HG02642 (cell line): ENCODE measurements around the gene SESTD1.
"Not testable (repeated sequence)": the region's sequence is repeated elsewhere in the genome, so short reads cannot be mapped to it uniquely, and the experiment has no call there.

Source experiments
- ATAC-seq: cut with Tn5 transposase; IDR thresholded peaks from one replicate; pipeline ENCODE4 v1.9.1; 2021; ENCODE audit warnings: mild to moderate bottlenecking; ENCODE audit not compliant: unreplicated experiment, poor library complexity

Gene SESTD1

DNA sequence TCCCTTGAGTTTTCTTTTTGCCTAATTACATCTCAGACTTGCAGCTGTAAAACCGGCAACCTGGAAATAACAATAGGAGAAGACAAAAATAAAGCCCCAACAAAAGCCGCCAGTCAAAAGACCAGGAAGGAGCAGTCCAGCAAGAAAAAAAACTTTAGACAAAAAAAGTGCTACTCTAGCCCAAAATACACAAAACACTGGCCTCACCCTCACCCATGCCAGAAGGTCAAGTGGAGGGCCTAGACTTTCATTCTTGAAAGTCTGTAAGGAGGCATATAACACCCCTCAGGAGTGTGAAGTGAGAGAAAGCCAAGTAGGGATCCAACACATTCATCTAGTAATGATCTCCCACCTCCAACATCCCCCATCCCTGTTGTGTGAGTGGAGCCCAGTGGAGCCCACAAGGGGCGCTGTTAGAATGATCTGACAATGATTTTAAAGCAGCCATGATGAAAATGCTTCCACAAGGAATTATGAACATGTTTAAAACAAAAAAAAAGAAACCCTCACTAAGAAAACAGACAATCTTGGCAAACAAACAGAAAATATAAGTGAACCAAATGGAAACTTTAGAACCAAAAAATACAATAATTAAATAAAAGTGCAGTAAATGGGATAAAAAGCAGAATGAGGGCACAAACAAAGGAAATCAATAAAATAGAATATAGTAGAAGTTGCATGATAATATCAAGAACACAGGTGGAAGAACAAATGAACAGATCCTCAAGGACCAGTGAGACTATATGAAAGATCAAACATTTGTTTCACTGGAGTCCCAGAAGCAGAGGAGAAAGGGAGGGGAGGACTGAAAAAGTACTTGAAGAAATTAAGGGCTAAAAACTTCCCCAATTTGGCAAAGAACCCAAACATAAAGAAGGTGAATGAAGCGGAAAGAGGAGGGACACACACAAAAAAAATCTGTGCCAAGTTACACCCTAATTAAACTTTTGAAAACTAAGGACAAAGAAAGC, 23.9 kb downstream of the SESTD1 start:
- no peak for ATAC-seq

DNA sequence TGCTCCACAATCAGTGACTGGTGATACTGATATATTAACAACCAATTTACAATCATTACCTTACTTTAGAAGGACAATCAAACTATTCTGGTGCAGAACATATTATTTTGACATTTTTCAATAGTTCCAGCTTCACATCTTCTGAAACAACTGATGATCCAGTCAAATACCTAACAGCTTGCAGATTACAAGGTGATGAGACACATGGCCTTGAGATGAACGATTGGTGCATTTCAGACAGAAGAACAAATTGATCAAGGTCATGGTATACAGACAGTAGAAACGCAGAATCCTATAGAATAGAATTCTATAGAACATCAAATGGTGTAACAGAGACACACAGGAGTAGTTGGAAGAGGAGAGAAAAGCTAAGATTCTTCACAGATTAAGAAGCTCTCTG, 24.8 kb downstream of the SESTD1 start:
- no peak for ATAC-seq

DNA sequence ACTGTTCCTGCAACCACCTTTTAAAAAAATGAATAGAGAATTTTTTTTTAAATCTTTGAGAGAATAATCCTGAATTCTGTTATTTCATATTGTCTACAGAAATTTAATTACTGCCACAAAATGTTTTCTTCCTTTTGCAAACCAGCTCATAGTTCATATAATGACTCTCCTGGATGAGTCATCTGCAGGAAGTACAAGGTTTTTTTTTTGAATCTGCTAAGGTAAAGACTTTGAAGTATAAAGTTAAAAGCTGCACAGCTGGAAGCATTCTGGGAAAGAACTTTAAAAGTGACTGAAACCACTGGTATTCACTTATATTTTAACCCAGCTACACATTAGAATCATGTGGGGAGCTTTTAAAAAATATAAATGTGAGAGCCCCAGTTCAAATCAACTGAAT, 25.4 kb downstream of the SESTD1 start:
- peak; percentile 72 for ATAC-seq

DNA sequence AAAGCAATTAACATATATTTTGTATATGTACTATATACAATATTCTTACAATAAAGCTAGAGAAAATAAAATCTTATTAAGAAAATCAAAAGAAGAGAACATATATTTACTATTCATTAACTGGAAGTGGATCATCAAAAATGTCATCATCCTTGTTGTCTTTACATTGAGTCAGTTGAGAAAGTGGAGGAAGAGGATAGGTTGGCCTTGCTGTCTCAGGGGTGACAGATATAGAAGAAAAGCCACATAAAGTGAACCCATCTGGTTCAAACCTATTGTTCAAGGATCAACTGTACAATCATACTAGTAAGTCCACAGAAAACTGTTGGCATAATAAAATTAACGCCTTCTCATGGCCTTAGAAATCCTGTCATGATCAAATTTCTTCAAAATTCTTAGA, 26.6 kb downstream of the SESTD1 start:
- no peak for ATAC-seq

DNA sequence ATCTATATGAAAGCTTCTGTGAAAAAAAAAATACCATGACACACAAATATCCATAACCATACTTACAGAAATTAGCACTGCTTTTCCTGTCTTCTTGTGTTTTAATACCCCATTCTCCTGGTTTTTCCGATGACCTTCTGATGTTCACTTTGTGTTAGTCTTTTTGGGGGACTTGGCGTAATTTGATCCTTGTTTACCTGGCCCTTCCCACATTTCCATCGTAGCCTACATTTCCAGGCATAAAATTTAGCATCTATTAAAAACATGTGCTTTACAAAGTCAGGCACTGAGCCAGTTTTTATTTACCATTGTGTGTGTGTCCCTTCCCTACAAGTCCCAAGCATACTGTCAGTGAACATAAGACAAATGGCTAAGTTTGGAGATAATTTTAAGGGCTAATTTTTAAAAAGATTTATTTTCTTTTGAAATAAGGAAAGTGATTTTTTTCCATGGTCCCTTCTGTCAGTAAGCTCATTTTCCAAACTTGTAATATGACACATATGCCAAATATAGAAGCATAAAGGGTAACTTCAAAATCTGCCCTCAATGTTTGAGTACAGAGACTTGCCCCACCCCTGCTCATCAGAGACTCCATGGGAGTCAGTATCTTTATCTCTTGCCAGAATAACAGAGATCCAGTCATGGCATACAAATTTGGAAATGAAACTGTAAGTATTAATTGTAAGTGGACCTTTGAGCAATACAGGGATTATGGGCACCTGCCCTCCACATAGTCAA, 27.3 kb downstream of the SESTD1 start:
- no peak for ATAC-seq

DNA sequence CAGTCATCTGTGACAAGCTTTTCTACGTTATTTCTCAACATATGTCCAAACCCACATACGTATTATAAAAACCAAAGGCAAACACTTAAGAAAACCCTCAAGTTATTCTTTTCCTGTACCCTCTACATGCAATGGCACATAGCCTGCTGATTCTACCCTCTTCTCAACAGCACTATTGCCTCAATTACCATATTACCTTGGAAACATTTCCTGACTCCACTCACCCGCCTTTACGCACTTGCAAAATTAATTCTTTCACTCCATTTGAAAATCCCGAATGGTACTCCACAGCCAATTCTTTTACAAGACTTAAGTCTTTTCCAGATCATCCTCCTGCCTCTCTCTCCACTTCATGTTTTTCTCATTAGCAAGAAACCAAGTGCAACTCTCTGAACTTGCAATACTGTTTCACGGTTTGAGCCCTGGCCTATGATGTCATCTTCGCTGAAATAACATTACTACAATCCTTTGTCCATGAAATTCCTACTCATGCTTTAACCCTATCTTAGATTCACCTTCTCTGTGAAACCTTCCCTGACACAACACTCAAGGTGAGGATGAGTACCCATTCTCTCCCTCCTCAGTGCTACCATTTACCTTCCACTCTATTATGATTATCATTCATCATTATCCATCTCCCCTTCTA, 29.0 kb downstream of the SESTD1 start:
- ATAC-seq: no peak

DNA sequence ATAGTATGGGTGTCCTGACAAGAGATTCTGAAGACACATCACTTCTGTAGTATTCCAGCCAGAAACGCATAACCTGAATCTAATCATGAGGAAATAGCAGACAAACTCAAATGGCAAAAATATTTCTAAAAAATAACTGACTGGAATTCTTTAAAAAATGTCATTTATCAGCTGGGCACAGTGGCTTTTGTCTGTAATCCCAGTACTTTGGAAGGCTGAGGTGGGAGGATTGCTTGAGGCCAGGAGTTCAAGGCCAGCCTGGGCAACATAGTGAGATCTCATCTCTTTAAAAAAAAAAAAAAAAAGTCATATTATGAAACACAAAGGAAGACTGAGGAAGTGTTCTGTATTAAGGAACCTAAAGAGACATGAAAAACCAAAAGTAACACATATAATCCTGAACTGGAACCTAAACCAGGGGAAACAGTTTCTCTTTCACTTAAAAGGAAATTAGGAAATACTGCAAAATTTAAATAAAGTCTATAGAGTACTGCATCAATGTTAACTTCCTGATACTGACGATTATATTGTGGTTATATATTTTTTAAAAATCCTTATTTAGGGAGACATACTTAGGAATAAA, 29.9 kb downstream of the SESTD1 start:
- no peak for ATAC-seq

DNA sequence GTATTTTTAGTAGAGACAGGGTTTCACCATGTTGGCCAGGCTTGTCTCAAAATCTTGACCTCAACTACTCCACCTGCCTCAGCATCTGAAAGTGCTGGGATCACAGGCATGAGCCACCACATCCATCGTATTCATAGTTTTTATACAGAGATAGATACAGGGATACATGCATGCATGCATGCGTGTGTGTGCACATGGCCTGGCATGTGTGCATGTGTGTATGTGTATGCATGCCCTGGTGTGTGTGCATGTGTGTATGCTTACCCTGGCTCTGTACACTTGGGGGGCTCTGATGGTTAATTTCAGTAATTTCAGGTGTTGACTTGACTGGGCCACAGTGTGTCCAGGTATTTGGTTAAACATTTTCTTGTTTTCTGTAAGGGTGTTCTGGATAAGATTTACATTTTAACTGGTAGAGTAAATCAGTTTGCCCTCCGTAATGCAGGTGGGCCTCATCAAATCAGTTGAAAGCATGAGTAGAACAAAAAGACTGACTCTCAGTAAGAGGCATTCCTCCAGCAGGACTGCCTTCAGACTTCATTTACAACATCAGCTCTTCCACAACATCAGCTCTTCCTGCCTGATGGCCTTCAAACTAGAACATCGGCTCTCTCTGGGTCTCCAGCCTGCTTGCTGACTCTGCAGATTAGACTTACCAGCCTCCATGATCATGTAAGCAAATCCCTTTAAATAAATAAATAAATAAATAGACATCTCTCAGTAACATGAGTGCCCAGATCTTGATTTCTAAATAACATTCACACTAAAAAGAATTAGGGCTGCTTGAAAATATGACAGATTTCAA, 30.8 kb downstream of the SESTD1 start:
- no peak for ATAC-seq

DNA sequence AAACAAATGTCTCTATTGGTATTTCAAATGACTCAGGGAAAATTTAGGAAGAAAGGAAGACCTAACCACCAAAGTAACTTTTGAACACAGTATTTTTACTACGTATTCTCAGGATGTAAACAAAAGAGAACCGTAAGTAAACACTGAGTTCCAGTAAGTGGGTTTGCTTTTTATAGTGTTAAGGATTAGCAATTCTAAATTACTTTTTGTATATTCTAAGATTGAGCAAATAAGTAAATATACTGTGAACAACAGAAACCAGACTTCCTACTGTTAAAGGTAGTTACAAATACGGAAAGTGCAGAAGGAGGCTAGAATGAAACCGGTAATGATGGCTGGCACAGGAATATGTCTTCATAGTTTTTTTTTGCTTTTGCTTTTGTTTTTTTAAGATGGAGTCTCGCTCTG, 31.5 kb downstream of the SESTD1 start:
- ATAC-seq: no peak

DNA sequence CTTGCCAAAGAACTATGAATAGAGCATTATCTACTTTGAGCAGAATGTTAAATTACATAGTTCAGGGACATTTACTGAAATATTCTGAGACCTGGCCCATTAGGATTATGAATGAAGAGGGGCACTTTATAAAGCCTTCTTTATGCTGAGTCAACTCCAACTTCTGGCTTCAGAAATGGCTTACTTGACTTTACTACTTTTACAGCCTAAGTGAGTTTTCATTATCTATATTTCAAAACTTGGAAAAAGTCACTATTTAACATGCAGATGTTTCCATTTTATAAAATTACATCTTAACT, 37.7 kb downstream of the SESTD1 start:
- no peak for ATAC-seq

DNA sequence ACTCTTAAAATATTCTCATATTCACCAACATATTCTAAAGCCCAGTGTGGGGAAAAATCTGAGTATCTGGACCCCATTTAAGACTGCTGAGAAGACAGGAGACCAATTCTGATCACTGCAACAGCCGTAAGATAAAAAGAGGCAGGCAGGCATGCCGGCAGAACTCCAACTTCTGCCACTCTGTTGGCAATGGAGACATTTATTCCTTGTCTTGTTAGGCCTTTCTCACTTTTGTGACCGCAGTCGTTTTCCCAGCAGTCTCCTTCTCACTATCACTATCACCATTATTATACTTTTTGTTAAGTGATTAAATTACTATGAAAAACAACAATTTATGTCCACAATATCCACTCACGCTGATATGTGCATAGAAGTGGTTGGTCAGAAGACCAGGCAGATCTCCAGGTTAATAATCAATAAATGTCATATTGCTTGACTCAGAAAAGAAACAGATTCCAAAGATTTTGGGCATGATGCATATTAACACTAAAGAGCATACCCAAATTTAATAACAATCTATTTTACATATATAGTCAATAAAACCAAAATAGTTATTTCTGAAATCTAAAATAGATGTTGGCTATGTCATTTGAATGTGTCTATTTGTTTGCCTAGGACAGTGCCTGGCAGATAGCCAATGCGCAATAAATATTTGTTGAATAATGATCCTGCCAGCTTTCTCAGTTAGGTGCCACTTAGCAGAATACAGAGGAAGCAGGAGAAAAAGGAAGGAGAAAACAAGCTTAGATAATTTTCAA, 38.2 kb downstream of the SESTD1 start:
- ATAC-seq: no peak

DNA sequence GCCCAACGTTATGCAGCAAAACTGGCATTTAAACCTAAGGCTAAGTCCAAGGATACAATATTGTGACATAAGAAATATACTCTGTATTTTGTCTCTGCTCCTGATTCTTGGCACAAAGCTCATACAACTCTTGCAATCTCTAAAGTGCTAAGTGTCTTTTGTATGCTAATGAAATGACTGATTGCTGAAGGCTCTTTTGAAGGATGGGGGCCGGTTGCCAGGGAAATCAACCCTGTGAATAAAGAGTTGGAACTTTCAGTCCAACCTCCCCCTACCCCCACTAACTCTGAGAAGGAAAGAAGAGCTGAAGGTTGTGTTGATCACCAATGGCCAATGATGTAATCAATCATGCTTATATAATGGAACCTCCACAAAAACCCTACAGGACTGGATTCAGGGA, 40.3 kb downstream of the SESTD1 start:
- ATAC-seq: no peak

DNA sequence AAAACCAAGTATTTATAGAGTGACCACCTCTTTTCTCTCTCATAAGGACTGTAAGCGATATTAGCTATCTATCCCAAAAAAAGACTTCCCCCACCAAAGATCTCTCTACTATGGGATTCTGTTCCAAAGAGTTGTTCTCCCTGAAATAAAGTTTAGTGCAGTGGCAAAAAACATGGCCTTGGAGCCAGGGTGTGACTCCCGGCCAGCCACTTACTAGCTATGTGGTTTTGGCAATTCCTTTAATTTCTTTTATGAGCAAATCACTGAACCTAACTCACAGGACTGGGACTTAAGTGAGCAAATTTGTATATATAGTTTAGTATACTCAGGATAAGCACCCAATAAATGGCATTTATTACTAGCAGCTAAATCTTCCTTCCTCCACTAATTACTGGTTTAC, 42.6 kb downstream of the SESTD1 start:
- no peak for ATAC-seq

DNA sequence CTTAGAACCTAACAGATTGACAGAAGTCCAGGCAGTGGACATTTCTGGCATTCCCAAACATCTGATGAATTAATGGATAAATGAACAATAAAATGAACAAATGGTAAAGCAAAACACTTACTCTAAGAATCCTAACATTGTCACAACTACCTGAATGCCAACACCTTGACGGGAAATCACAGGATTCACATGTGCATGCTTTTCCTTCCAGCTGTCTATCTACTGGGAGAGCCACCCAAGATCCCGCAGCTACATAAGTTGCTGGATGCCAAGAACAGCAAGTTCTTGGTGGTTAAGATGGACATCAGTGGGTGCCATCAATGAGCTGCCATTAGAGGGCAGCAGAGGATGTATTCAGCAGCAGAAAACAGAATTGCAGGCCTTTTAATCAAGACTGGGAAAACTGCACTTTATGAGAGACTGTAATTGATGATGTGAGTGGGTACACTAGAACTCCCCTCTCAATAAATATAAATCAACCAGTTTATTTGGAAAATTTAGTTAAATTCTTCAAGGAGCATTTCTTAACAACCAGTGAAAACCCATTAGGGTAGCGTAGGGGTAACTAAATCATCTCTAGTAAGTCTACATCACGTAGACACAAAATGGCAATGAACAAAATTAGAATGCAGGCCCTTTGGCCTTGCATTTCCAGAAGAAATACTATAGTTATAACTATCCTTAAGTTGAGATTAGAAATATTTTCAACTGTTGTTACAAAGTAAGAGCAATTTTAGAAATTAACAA, 45.6 kb downstream of the SESTD1 start:
- ATAC-seq: peak; percentile 81

DNA sequence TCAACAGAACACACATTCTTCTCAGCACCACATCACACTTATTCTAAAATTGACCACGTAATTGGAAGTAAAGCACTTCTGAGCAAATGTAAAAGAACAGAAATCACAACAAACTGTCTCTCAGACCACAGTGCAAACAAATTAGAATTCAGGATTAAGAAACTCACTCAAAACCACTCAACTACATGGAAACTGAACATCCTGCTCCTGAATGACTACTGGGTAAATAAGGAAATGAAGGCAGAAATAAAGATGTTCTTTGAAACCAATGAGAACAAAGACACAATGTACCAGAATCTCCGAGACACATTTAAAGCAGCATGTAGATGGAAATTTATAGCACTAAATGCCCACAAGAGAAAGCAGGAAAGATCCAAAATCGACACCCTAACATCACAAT, 50.0 kb downstream of the SESTD1 start:
- not testable (repeated sequence) for ATAC-seq

DNA sequence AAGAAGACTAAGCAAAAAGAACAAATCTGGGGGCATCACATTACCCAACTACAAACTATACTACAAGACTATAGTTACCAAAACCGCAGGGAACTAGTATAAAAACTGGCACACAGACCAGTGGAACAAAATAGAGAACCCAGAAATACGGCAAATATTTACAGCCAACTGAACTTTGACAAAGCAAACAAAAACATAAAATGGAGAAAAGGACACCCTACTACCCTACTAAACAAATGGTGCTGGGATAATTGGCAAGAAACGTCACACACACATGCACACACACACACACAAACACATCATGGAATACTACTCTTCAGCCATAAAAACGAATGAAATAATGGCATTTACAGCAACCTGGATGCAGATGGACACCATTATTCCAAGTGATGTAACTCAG, 53.3 kb downstream of the SESTD1 start:
- no peak for ATAC-seq

DNA sequence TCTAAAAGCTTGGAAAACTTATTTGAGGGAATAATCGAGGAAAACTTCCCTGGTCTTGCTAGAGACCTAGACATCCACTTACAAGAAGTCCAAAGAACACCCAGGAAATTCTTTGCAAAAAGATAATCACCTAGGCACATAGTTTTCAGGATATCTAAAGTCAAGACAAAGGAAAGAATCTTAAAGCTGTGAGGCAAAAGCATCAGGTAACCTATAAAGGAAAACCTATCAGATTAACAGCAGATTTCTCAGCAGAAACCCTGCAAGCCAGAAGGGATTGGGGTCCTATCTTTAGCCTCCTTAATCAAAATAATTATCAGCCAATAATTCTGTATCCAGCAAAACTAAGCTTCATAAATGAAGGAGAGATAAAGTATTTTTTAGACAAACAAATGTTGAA, 56.4 kb downstream of the SESTD1 start:
- ATAC-seq: not testable (repeated sequence)

DNA sequence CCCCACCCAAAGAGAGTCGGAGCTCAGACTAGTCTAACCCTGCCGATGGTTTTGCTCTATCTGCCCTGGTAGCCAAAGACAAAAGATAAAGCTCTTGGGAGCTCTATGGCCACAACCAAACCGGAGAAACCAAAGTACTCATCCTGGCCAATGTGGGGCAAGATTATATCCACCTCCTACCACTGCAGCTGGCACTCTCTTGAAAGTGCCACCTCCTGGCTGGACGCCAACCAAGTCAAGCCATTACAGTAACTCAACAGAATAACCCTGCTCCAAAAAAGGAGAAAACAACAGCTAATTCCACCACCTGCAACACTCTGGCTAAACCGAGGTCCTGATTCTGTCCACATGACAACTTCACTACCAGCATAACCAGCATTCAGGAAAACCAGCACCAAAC, 57.6 kb downstream of the SESTD1 start:
- ATAC-seq: no peak

DNA sequence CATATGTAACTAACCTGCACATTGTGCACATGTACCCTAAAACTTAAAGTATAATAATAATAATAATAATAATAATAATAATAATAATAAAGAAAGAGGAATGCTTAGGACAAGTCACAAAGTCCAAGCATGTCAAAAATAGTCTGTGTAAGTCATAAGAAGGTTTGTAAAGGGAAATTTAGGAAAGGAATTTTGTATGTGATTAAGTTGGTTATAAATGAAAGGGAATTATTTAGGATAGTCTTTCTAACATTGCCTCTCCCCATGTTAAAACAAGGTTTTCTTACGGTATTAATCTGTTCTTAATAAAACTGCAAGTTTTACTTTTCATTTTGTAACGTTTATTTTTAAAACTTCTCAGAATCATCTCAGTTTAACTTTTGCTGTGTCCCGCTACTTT, 62.8 kb downstream of the SESTD1 start:
- no peak for ATAC-seq
